ENCODE measurements around the gene APOD.
"Not testable (repeated sequence)": the region's sequence is repeated elsewhere in the genome, so short reads cannot be mapped to it uniquely, and the experiment has no call there.

DNA sequence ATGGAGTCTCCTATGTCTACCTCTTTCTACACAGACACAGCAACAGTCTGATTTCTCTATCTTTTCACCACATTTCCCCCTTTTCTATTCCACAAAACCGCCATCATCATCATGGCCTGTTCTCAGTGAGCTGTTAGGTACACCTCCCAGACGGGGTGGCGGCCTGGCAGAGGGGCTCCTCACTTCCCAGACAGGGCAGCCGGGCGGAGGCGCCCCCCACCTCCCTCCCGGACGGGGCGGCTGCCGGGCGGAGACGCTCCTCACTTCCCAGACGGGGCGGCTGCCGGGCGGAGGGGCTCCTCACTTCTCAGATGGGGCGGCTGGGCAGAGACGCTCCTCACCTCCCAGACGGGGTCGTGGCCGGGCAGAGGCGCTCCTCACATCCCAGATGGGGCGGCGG lies 15.8 kb upstream of the APOD start:
- TF ChIP-seq SPI1, POLR2AphosphoS5 (IDR thresholded peaks at IDR 0.05; ENCODE audit: low read depth, low read length): not testable (repeated sequence)
